SK-N-SH (cell line): ENCODE results near the gene UQCRC1. TPM values are rescaled to one million over a fixed set of nuclear protein-coding genes. Genes with fewer than 3 reads are reported as not detected.

ENCODE experiments used
- CTCF ChIA-PET: fragments of 300-600, 350-600 bp; formaldehyde crosslinking; extraction: SDS; loops from one replicate; lab custom pipeline; 2021; lab: Yijun Ruan, JAX
- POLR2A ChIA-PET: fragments of 350-600 bp; sonication (Branson Sonifier 250); formaldehyde crosslinking; extraction: SDS; loops from one replicate; lab custom pipeline; 2020; ENCODE audit warnings: antibody characterized with exemption, inconsistent platforms; lab: Yijun Ruan, JAX
- DNase-seq: peaks from one replicate; pipeline ENCODE4 v3.0.0; 2012
- H2AFZ ChIP-seq: fragments of 200-600 bp; sonication (generic); 2 replicates; pipeline ENCODE4 v1.8.1; 2016; ENCODE audit warnings: antibody characterized with exemption, mild to moderate bottlenecking, low read depth
- H3F3A ChIP-seq: fragments of 200-600 bp; sonication (generic); replicated peaks from 2 replicates; pipeline ENCODE3; 2016; ENCODE audit warnings: antibody characterized with exemption, mild to moderate bottlenecking; ENCODE audit not compliant: insufficient read depth
- H3K27ac ChIP-seq, 2 experiments: fragments of 200-500 bp in 1 of 2; fragments of 200-600 bp in 1 of 2; sonication (Bioruptor generic) in 1 of 2; sonication (generic), shearing (Covaris generic) in 1 of 2; 2 replicates each; pipeline versions ENCODE4 v1.5.1 to v1.6.1; 2014 to 2016; ENCODE audit warnings: low read depth in 2 of 2, inconsistent platforms in 1 of 2, low read length in 1 of 2, mild to moderate bottlenecking in 1 of 2, mixed read lengths in 1 of 2
- H3K27me3 ChIP-seq: fragments of 200-600 bp; sonication (generic), shearing (Covaris generic); 2 replicates; pipeline ENCODE4 v1.6.1; 2016; ENCODE audit warnings: mixed run types; ENCODE audit not compliant: insufficient read depth
- H3K36me3 ChIP-seq, 2 experiments: fragments of 200-500 bp in 1 of 2; fragments of 200-600 bp in 1 of 2; sonication (Bioruptor generic) in 1 of 2; sonication (generic) in 1 of 2; replicated peaks in 1 of 2; 2 replicates each; pipeline versions ENCODE3 to v1.5.1; 2014 to 2016; ENCODE audit warnings: low read length in 1 of 2, mild to moderate bottlenecking in 1 of 2; ENCODE audit not compliant: insufficient read depth in 2 of 2, control insufficient read depth in 1 of 2
- H3K4me1 ChIP-seq, 2 experiments: fragments of 200-500 bp in 1 of 2; fragments of 200-600 bp in 1 of 2; sonication (Bioruptor generic) in 1 of 2; sonication (generic), shearing (Covaris generic) in 1 of 2; 2 replicates each; pipeline versions ENCODE4 v1.5.1 to v1.6.1; 2014 to 2016; ENCODE audit warnings: low read depth in 1 of 2, low read length in 1 of 2, mixed run types in 1 of 2; ENCODE audit not compliant: insufficient read depth in 2 of 2, control insufficient read depth in 1 of 2
- H3K4me2 ChIP-seq: fragments of 200-600 bp; sonication (generic), shearing (Covaris generic); 2 replicates; pipeline ENCODE4 v1.6.1; 2017; ENCODE audit warnings: mixed run types
- H3K4me3 ChIP-seq, 2 experiments: fragments of 200-500 bp in 1 of 2; fragments of 200-600 bp in 1 of 2; sonication (Bioruptor generic) in 1 of 2; sonication (generic), shearing (Covaris generic) in 1 of 2; 2 replicates each; pipeline versions ENCODE4 v1.5.1 to v1.8.1; 2014 to 2016; ENCODE audit warnings: low read depth in 2 of 2, inconsistent platforms in 1 of 2, low read length in 1 of 2, mild to moderate bottlenecking in 1 of 2, mixed read lengths in 1 of 2, moderate library complexity in 1 of 2
- H3K79me2 ChIP-seq: fragments of 200-600 bp; sonication (generic); 2 replicates; pipeline ENCODE4 v1.8.1; 2017; ENCODE audit warnings: mild to moderate bottlenecking; ENCODE audit not compliant: insufficient read depth
- H3K9ac ChIP-seq: fragments of 200-600 bp; sonication (generic); 2 replicates; pipeline ENCODE4 v1.6.1; 2017; ENCODE audit warnings: mixed run types
- H3K9me2 ChIP-seq: fragments of 200-600 bp; sonication (generic); 2 replicates; pipeline ENCODE4 v1.6.1; 2017; ENCODE audit warnings: mixed run types
- H3K9me3 ChIP-seq: fragments of 200-600 bp; sonication (generic); 2 replicates; pipeline ENCODE4 v1.6.1; 2017; ENCODE audit warnings: mixed run types, mild to moderate bottlenecking, moderate library complexity
- H4K20me1 ChIP-seq: fragments of 200-600 bp; sonication (generic); 2 replicates; pipeline ENCODE4 v1.6.1; 2017; ENCODE audit warnings: mild to moderate bottlenecking, mixed run types; ENCODE audit not compliant: insufficient read depth
- CHD2 ChIP-seq: fragments of 150-350 bp; IDR thresholded peaks from 2 replicates; pipeline ENCODE4 v1.6.1; 2018; ENCODE audit warnings: low read length; ENCODE audit not compliant: partially characterized antibody
- EP300 ChIP-seq, 2 experiments: IDR thresholded peaks; 2 replicates each; pipeline versions ENCODE4 v1.4.0 to v1.6.1; 2012; ENCODE audit warnings: borderline replicate concordance in 1 of 2, low read depth in 1 of 2, low read length in 1 of 2
- FOSL2 ChIP-seq: IDR thresholded peaks from 2 replicates; pipeline ENCODE4 v1.4.0; 2012; ENCODE audit warnings: low read depth, mild to moderate bottlenecking, moderate library complexity, borderline replicate concordance
- FOXM1 ChIP-seq: IDR thresholded peaks from 2 replicates; pipeline ENCODE4 v1.4.0; 2012; ENCODE audit warnings: low read depth, mild to moderate bottlenecking
- GABPA ChIP-seq: IDR thresholded peaks from 2 replicates; pipeline ENCODE4 v1.4.0; 2012; ENCODE audit warnings: low read depth, mild to moderate bottlenecking
- GATA2 ChIP-seq: sonication (generic); formaldehyde crosslinking; IDR thresholded peaks from 2 replicates; pipeline ENCODE4 v1.5.0; 2020; ENCODE audit warnings: mild to moderate bottlenecking, missing genetic modification reagents
- JUND ChIP-seq: IDR thresholded peaks from 2 replicates; pipeline ENCODE4 v1.4.0; 2012
- NFIC ChIP-seq: IDR thresholded peaks from 2 replicates; pipeline ENCODE4 v1.4.0; 2012; ENCODE audit warnings: borderline replicate concordance
- POLR2AphosphoS5 ChIP-seq: IDR thresholded peaks from 2 replicates; pipeline ENCODE4 v1.6.1; 2012; ENCODE audit warnings: low read depth, low read length
- REST ChIP-seq: IDR thresholded peaks from 2 replicates; pipeline ENCODE4 v1.6.1; 2012; ENCODE audit warnings: mild to moderate bottlenecking, low read depth, low read length, moderate library complexity
- RFX5 ChIP-seq: IDR thresholded peaks from 2 replicates; pipeline ENCODE4 v1.6.1; 2012; ENCODE audit warnings: mild to moderate bottlenecking, improper control_type of control experiment, low read length
- SIN3A ChIP-seq: IDR thresholded peaks from 2 replicates; pipeline ENCODE4 v1.6.1; 2012; ENCODE audit warnings: low read depth, mild to moderate bottlenecking, low read length, moderate library complexity, borderline replicate concordance
- SMC3 ChIP-seq: IDR thresholded peaks from 2 replicates; pipeline ENCODE4 v1.6.1; 2012; ENCODE audit warnings: low read depth, low read length, improper control_type of control experiment
- TEAD4 ChIP-seq: IDR thresholded peaks from 2 replicates; pipeline ENCODE4 v1.4.0; 2012; ENCODE audit warnings: mild to moderate bottlenecking, borderline replicate concordance; ENCODE audit not compliant: insufficient read depth
- USF2 ChIP-seq: fragments of 150-350 bp; IDR thresholded peaks from 2 replicates; pipeline ENCODE4 v1.6.1; 2017; ENCODE audit warnings: antibody characterized with exemption, low read length, low read depth, borderline replicate concordance
- YY1 ChIP-seq: IDR thresholded peaks from 2 replicates; pipeline ENCODE4 v1.4.0; 2012; ENCODE audit warnings: low read depth, mild to moderate bottlenecking
- WGBS: methylation state at CpG from one replicate; pipeline ENCODE4 v1.1.6; 2017; ENCODE audit warnings: low lambda C conversion rate; 5-methylcytosine and 5-hydroxymethylcytosine counted together
- polyA plus RNA-seq, 3 experiments: library from polyadenylated mRNA; depleted of rRNA; stranded (reverse); fragments of >200 nt; gene quantifications; 2 replicates each; pipeline ENCODE4 v1.2.3, GENCODE V29; 2012
- TF ChIP-seq, protein P1 (sequence below): fragments of 150-350 bp; IDR thresholded peaks from 2 replicates; pipeline ENCODE4 v1.6.1; 2016; ENCODE audit warnings: mild to moderate bottlenecking, low read depth, low read length

The UQCRC1 gene
- polyA plus RNA-seq, 1 of the 3 experiments (the other 2 are of a cell fraction), result 284 TPM

DNA sequence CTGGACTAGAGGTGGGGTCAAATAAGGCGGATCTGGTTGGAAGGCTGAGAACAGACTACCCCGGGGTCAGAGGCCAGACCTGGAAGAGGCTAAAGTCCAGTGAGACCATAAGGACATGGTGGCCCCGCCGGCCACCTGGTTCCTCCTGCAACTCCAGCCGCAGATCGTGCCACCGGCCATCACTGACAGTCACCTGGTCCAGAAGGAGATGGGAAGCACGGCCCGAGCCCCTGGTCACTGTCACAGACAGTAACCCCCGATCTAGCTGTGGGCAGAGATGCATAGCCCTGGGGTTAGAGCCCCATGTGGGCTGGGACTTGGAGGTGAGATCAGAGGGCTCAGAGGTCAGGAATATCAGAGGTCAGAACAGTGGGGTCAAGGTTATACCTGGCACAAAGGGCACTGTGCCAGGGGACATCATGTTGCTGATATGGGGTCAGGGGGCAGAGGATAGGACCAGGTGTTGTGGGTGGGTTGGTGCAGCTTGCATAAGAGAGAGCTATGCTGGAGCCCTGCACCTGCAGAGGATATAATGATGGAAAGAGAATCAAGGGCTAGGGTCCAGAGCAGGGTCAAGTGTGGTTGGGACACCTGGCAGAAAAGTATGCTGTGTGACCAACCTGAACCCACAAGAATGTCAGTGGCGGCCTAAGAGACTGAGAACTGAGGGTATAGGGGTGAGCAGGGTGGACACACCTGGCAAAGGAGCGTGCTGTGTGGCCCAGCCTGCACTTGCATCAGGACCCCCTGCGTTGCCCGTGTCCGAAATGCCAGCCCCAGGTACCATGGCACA, 43.7 kb upstream of the UQCRC1 start (continued):
- TF ChIP-seq REST (no peak), USF2 (no peak), YY1 (no peak)

GRCh38 chr3:48651771-48652170, 42.3 kb upstream of the UQCRC1 start:
- no peak for DNase-seq
- no peaks in the 10 kb centered on the region for H3K4me1 ChIP-seq
- TF ChIP-seq NFIC (no peak), GABPA (no peak), SMC3 (no peak), CHD2 (no peak), RFX5 (no peak), JUND (no peak), REST (no peak), GATA2 (CRISPR knock-in tag) (no peak), EP300 (IDR thresholded peaks at IDR 0.05; ENCODE audit: borderline replicate concordance in 1 of 2, low read depth in 1 of 2, low read length in 1 of 2) (no peak), POLR2AphosphoS5 (no peak), TEAD4 (no peak), FOXM1 (no peak), SIN3A (no peak), FOSL2 (no peak)
- TF ChIP-seq, protein P1, sequence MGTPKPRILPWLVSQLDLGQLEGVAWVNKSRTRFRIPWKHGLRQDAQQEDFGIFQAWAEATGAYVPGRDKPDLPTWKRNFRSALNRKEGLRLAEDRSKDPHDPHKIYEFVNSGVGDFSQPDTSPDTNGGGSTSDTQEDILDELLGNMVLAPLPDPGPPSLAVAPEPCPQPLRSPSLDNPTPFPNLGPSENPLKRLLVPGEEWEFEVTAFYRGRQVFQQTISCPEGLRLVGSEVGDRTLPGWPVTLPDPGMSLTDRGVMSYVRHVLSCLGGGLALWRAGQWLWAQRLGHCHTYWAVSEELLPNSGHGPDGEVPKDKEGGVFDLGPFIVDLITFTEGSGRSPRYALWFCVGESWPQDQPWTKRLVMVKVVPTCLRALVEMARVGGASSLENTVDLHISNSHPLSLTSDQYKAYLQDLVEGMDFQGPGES, result no peak
- TF ChIP-seq, all 33 proteins: peak for 0
- Histone ChIP-seq H3K9ac (no peak overlapping the region), H4K20me1 (no peaks in the 10 kb centered on the region), H3K9me2 (no peaks in the 10 kb centered on the region), H3K27me3 (no peaks in the 10 kb centered on the region), H3K4me3 (no peak overlapping the region), H3K36me3 (peaks cover 0 to 68% of the 10 kb centered on the region in 2 experiments), H2AFZ (no peak overlapping the region), H3F3A (no peaks in the 10 kb centered on the region), H3K9me3 (no peaks in the 10 kb centered on the region), H3K79me2 (no peaks in the 10 kb centered on the region), H3K4me2 (no peak overlapping the region), H3K27ac (no peak overlapping the region)
- ChIA-PET CTCF (interaction anchor here (1.8 kb wide), 1 partner anchor 12 kb away, joined by 6 read pairs; no protein-coding TSS in a partner anchor), POLR2A (no interaction called here)
- WGBS, result 65% methylated on average over 2 of the region's 11 CpGs
